ENCODE data around the gene IFIT3. TPM values are rescaled to one million over a fixed set of nuclear protein-coding genes. Genes with fewer than 3 reads are reported as not detected.
A peak's percentile ranks its signal among the peaks of the same experiment; 100 is the strongest.

IFIT3 gene
- total RNA-seq, 1 donor from 2014 or later: 1.9 TPM

GRCh38 chr10:89341649-89342048 lies 13.9 kb downstream of the IFIT3 start:
- Histone ChIP-seq H3K27me3 (no peaks in the 10 kb centered on the region), H3K4me1 (no peaks in the 10 kb centered on the region), H3K27ac (no peak overlapping the region), H3K4me3 (no peak overlapping the region), H3K36me3 (peaks cover 12 to 20% of the 10 kb centered on the region in 2 donors), H3K9me3 (no peaks in the 10 kb centered on the region)
- DNase-seq (ENCODE audit: low spot score in 2 of 2): no peak
- no peak for TF ChIP-seq CTCF (IDR thresholded peaks at IDR 0.05)
- intact Hi-C loops (cut with DNase I): no loop called here

GRCh38 chr10:89342206-89342958 lies 14.6 kb downstream of the IFIT3 start:
- DNase-seq (ENCODE audit: low spot score in 2 of 2): no peak

GRCh38 chr10:89343089-89343767 lies 15.4 kb downstream of the IFIT3 start:
- no peak for TF ChIP-seq CTCF (IDR thresholded peaks at IDR 0.05)
- no peak for DNase-seq (ENCODE audit: low spot score in 2 of 2)
- Histone ChIP-seq H3K9me3 (no peaks in the 10 kb centered on the region), H3K4me1 (peaks cover 0 to 6% of the 10 kb centered on the region in 2 donors), H3K27ac (peak overlapping the region in 1 of 2 donors; percentile 12), H3K27me3 (no peaks in the 10 kb centered on the region), H3K4me3 (no peak overlapping the region), H3K36me3 (peaks cover 9 to 17% of the 10 kb centered on the region in 2 donors)
- intact Hi-C loops (cut with DNase I): no loop called here

More at GRCh38 chr10:89342206-89342958, 14.6 kb downstream of the IFIT3 start:
- intact Hi-C loops (cut with DNase I): no loop called here
- Histone ChIP-seq H3K27me3 (no peaks in the 10 kb centered on the region), H3K4me3 (no peak overlapping the region), H3K9me3 (no peaks in the 10 kb centered on the region), H3K27ac (no peak overlapping the region), H3K36me3 (peaks cover 12 to 20% of the 10 kb centered on the region in 2 donors), H3K4me1 (no peaks in the 10 kb centered on the region)
- TF ChIP-seq CTCF (IDR thresholded peaks at IDR 0.05): no peak

GRCh38 chr10:89344156-89344555 lies 16.4 kb downstream of the IFIT3 start:
- H3K9me3 ChIP-seq: no peaks in the 10 kb centered on the region
- H3K27ac ChIP-seq: no peak overlapping the region
- intact Hi-C loops (cut with DNase I): no loop called here
- no peaks in the 10 kb centered on the region for H3K27me3 ChIP-seq
- H3K4me3 ChIP-seq: no peak overlapping the region
- peaks cover 3 to 9% of the 10 kb centered on the region in 2 donors for H3K36me3 ChIP-seq
- DNase-seq (ENCODE audit: low spot score in 2 of 2): no peak
- no peak for TF ChIP-seq CTCF (IDR thresholded peaks at IDR 0.05)
- H3K4me1 ChIP-seq: peaks cover 0 to 10% of the 10 kb centered on the region in 2 donors

- Histone ChIP-seq H3K27me3 (no peaks in the 10 kb centered on the region), H3K4me3 (no peak overlapping the region), H3K27ac (no peak overlapping the region), H3K36me3 (no peaks in the 10 kb centered on the region), H3K9me3 (no peaks in the 10 kb centered on the region), H3K4me1 (peaks cover 0 to 14% of the 10 kb centered on the region in 2 donors)
- intact Hi-C loops (cut with DNase I): no loop called here
- no peak for TF ChIP-seq CTCF (IDR thresholded peaks at IDR 0.05)
- no peak for DNase-seq (ENCODE audit: low spot score in 2 of 2)
These were observed 17.7 kb downstream of the IFIT3 start for GRCh38 chr10:89345367-89346000.

Data from ascending aorta (tissue), 2 donors.